HG03460 (cell line): ENCODE measurements around the gene MYCBP.

ENCODE experiments used
- ATAC-seq: cut with Tn5 transposase; IDR thresholded peaks from one replicate; pipeline ENCODE4 v1.9.1; 2021; ENCODE audit not compliant: unreplicated experiment

Gene MYCBP

GRCh38 chr1:38826886-38827285 lies 46.3 kb downstream of the MYCBP start:
- no peak for ATAC-seq

DNA sequence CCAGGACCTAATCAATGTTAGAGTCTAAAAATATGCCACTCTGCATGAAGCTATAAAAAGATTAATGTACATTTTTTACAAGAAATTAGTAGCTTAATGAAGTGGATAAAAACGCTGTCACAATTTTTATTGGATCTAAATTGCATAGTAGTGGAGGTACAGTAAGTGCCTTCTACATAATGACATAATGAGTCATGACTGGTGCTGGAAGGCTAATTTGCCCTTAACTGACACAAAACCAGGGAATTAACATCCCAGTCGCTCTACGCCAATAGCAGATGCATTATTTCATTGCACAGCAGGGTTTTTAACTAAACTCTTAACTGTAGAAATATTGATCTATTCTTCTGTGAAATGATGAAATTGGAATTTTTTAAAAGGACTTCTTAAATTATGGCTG lies 46.9 kb downstream of the MYCBP start:
- no peak for ATAC-seq

- no peak for ATAC-seq
Measured at GRCh38 chr1:38820860-38821259, 52.3 kb downstream of the MYCBP start.

- no peak for ATAC-seq
Measured at GRCh38 chr1:38819516-38819915, 53.6 kb downstream of the MYCBP start.

- ATAC-seq: no peak
Measured at GRCh38 chr1:38819040-38819439, 54.1 kb downstream of the MYCBP start.

- no peak for ATAC-seq
Measured at GRCh38 chr1:38818175-38818976, 54.8 kb downstream of the MYCBP start.

GRCh38 chr1:38817267-38818174 lies 55.6 kb downstream of the MYCBP start:
- ATAC-seq: no peak

DNA sequence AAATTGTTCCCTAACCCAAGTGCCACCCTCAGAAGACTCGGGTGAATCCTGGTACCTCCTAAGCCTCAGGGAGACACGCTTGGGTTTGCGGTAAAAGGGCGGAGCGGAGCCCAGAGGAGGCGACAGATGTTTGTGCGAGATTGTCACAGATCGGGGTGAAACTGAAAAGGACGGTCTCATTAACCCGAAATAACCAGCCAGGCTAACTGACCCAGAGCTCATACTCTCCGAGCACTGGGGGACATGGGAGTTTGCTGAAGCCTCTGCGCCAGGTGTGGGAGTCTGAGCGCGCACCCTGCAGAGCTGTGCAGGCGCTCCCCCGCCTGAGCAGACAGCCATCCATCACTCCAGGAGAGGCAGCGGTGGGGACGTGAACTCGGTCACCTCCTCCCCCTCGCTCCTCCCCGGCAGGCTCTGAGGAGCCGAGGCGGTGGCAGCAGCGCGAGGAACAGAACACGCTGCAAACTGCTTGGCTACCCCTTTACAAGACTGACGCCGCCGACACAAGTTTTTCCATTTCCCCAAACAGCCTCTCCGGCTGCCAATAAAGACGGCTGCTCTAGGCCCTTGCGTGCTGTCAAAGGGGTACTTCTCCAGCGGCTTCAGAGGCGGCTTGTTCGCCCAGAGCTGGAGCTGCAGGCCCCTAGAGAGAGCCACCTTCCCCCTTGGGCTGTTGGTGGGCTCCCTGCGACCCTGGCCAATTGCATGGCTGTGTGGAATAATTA lies 57.1 kb downstream of the MYCBP start:
- peak; percentile 88 for ATAC-seq

- ATAC-seq: no peak
Measured at GRCh38 chr1:38814984-38815464, 58.1 kb downstream of the MYCBP start.

DNA sequence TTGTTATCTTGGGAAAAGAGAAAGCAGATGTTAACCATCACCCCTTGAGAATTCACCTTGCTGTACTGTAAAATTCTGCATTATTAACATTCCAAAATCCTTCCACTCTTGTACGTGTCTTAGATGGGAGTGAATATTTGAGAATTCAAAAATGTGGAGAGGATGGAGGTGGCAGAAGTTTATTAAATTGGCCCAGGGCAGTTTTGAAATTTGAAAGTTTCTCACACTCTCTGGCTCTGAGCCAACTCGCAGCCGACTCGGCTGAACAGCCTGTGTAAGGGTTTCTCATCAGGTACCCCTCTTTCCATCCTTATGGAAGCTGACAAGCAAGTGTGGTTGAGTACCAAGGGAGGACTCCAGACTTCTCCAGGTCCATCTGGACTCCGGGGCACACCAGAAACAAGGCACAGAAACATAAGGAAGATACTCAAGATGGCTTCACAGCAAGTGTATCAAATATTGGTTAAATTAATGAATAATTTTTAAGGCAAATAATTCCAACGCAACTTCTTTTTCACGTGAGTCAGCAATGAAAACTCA lies 58.6 kb downstream of the MYCBP start:
- no peak for ATAC-seq

GRCh38 chr1:38812981-38813380 lies 60.2 kb downstream of the MYCBP start:
- ATAC-seq: no peak
